Fibroblast of lung (primary cell): ENCODE results near the gene OTOS.

Source experiments
- CTCF ChIP-seq, 2 donors: IDR thresholded peaks in 1 of 2; conservative IDR thresholded peaks in 1 of 2; 1 replicate in 1 of 2; 2 replicates in 1 of 2; pipeline ENCODE4 v1.5.1; 2011 to 2012; ENCODE audit warnings: low read length in 2 of 2, control low read depth in 1 of 2, inconsistent platforms in 1 of 2, low read depth in 1 of 2, mild to moderate bottlenecking in 1 of 2
- EZH2 ChIP-seq: IDR thresholded peaks from 2 replicates; pipeline ENCODE4 v1.5.1; 2012; ENCODE audit warnings: low read length, control low read depth, mild to moderate bottlenecking; ENCODE audit errors: missing control alignments

DNA sequence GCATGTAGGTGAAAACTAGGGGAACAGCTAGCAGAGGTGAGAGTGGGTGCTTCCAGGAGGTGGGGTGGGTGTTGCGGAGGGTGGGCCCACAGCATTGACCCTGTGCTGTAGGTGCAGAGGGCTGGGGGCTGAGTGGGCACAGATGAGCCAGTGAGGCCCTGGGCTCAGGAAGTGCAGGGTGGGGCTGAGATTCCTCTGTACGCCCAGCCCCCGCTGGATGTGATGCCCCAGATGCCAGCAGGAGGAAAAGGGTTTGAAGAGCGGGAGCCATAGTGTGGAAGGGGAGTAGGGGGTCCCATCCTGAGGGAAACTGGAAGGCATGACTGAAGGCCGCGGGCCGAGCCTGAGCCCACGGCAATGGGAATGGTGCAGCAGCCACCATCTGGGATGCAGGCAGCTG, 14.1 kb upstream of the OTOS start:
- TF ChIP-seq CTCF (conservative IDR thresholded peaks at IDR 0.05 in 1 of 2, IDR thresholded peaks at IDR 0.05 in 1 of 2; ENCODE audit: low read depth in 1 of 2, low read length in 2 of 2) (no peak), EZH2 (no peak)
